ENCODE data around the gene FMNL1. TPM values are rescaled to one million over a fixed set of nuclear protein-coding genes. Genes with fewer than 3 reads are reported as not detected.
"Not testable (repeated sequence)": the region's sequence is repeated elsewhere in the genome, so short reads cannot be mapped to it uniquely, and the experiment has no call there.

The FMNL1 gene
- total RNA-seq, 2 experiments from 2014 or later = 228 to 242 TPM

GRCh38 chr17:45253237-45253636 lies 31.6 kb downstream of the FMNL1 start:
- H3K4me1 Mint-ChIP-seq (ENCODE audit: low read depth) = peaks cover 72% of the 10 kb centered on the region
- H3K4me3 Mint-ChIP-seq = not testable (repeated sequence)
- CTCF ChIA-PET = interaction anchor here (0.8 to 1.0 kb wide), 2 partner anchors 18 to 33 kb away, joined by 3 read pairs; no protein-coding TSS in a partner anchor

DNA sequence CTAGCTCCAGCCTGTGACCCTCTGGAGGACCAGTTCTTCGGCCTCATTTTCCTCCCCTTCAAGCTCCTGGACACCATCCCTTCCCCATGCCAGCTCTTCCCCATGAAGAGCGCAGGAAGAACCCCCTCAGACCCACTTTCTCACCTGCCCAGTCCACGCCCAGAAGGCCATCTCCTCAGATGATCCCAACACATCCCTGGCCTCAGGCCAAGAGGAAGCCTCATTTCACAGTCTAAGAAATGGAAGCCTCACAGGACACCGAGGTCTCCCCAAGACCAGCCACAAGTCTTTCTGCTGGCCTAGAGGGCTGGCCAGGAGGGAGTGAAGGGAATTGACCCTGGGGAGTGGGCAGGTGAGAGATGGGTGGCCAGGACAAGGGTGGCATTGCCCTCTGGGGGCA lies 32.2 kb downstream of the FMNL1 start:
- CTCF ChIA-PET = interaction anchor here (0.6 to 2.4 kb wide), 3 partner anchors 18 to 34 kb away, joined by 3 to 14 read pairs (median 3); no protein-coding TSS in a partner anchor
- intact Hi-C loops (cut with micrococcal nuclease) = no loop called here
- Mint-ChIP-seq H3K36me3 (ENCODE audit: low read depth) (peaks cover 14% of the 10 kb centered on the region), H3K4me3 (no peak overlapping the region), H3K27me3 (ENCODE audit: low read depth) (no peaks in the 10 kb centered on the region), H3K4me1 (ENCODE audit: low read depth) (peaks cover 68% of the 10 kb centered on the region), H3K27ac (no peak overlapping the region), H3K9me3 (no peaks in the 10 kb centered on the region)
- no peak for DNase-seq

More at GRCh38 chr17:45253237-45253636, 31.6 kb downstream of the FMNL1 start:
- intact Hi-C loops (cut with micrococcal nuclease); H3K27me3 Mint-ChIP-seq (ENCODE audit: low read depth); H3K9me3 Mint-ChIP-seq: not testable (repeated sequence)
- peak overlapping the region; percentile 82 for H3K27ac Mint-ChIP-seq
- peak; percentile 3 for DNase-seq
- H3K36me3 Mint-ChIP-seq (ENCODE audit: low read depth) = peaks cover 14% of the 10 kb centered on the region

GRCh38 chr17:45255358-45255757 lies 33.7 kb downstream of the FMNL1 start:
- Mint-ChIP-seq H3K36me3 (ENCODE audit: low read depth) (peaks cover 5% of the 10 kb centered on the region), H3K27ac (no peak overlapping the region), H3K9me3 (no peaks in the 10 kb centered on the region), H3K4me1 (ENCODE audit: low read depth) (peaks cover 56% of the 10 kb centered on the region), H3K27me3 (ENCODE audit: low read depth) (no peaks in the 10 kb centered on the region), H3K4me3 (no peak overlapping the region)
- intact Hi-C loops (cut with micrococcal nuclease) = no loop called here
- CTCF ChIA-PET = interaction anchor here (1.2 to 2.4 kb wide), 6 partner anchors 8 to 139 kb away, joined by 3 to 14 read pairs (median 4); no protein-coding TSS in a partner anchor
- DNase-seq = no peak

DNA sequence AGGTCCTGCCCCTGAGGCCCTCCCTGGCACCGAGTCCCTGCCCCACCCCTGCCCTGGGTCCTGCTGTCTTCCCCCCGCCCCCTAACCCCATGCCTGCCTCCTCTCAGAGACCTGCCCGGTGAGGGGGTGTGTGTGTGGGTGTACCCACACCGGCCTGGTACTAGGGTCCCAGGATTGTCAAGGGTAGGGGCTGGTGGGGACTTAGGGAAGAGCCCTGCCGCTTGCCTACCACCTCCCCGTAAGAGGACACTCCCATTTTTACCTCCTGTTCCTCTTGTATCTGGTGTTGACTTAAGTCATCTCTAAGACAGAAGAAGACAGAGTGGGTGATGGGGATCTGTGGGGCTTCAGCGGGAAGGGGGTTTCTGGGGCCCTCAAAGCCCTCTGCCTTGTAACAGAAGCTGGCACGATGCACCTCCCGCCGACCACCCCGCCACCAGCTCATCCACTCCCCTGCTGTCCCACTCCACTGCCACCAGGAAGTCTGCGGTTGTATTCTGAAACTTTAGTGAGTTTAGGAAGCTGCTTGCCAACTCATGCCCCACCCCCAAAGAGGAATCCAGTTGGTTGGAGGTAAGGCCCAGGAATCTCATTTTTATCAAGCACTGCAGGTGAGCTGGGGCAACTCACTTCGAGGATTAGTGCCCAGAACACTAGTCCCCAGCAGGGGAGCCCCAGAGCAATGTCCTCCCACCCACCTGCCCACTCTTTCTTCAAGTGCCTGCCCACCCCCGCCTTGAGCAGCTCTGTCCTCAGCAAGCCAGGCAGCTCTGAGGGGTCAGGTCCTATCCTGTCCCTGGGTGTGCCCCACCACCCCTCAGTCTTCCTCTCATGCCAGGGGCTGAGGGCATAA lies 34.7 kb downstream of the FMNL1 start:
- peaks cover 51% of the 10 kb centered on the region for H3K4me1 Mint-ChIP-seq (ENCODE audit: low read depth)
- H3K4me3 Mint-ChIP-seq = no peak overlapping the region
- no peaks in the 10 kb centered on the region for H3K9me3 Mint-ChIP-seq
- no peaks in the 10 kb centered on the region for H3K27me3 Mint-ChIP-seq (ENCODE audit: low read depth)
- peaks cover 2% of the 10 kb centered on the region for H3K36me3 Mint-ChIP-seq (ENCODE audit: low read depth)
- H3K27ac Mint-ChIP-seq = no peak overlapping the region
- intact Hi-C loops (cut with micrococcal nuclease) = no loop called here
- CTCF ChIA-PET = interaction anchor here (1.2 to 4.1 kb wide), 7 partner anchors 9 to 138 kb away, joined by 3 to 27 read pairs (median 5); no protein-coding TSS in a partner anchor
- DNase-seq = no peak

- Mint-ChIP-seq H3K36me3 (ENCODE audit: low read depth) (peaks cover 2% of the 10 kb centered on the region), H3K4me3 (no peak overlapping the region), H3K27me3 (ENCODE audit: low read depth) (no peaks in the 10 kb centered on the region), H3K4me1 (ENCODE audit: low read depth) (peaks cover 51% of the 10 kb centered on the region), H3K27ac (no peak overlapping the region), H3K9me3 (no peaks in the 10 kb centered on the region)
- intact Hi-C loops (cut with micrococcal nuclease) = no loop called here
- no peak for DNase-seq
- CTCF ChIA-PET = interaction anchor here (4.1 kb wide), 1 partner anchor 38 kb away, joined by 27 read pairs; no protein-coding TSS in a partner anchor
Measured at GRCh38 chr17:45257115-45257514, 35.4 kb downstream of the FMNL1 start.

DNA sequence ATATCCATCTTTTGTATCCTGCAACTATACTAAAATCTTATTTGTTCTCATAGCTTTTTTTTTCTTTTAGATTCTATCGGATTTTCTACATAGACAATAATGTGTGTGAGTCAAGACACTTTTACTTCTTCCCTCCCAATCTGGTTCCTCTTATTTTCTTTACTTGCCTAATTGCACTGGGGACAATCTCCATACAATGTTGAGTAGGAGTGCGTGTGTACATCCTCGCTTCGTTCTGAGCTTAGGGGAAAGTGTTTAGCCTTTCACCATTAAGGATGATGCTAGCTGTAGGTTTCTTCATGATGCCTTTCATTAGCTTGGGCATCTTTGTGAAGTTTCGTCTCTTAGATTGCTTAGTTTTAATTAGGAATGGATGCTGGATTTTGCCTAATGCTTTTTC lies 37.3 kb downstream of the FMNL1 start:
- Mint-ChIP-seq H3K9me3 (no peaks in the 10 kb centered on the region), H3K4me3 (no peak overlapping the region), H3K27me3 (ENCODE audit: low read depth) (no peaks in the 10 kb centered on the region), H3K36me3 (ENCODE audit: low read depth) (peaks cover 5% of the 10 kb centered on the region), H3K4me1 (ENCODE audit: low read depth) (peaks cover 42% of the 10 kb centered on the region), H3K27ac (no peak overlapping the region)
- intact Hi-C loops (cut with micrococcal nuclease) = no loop called here
- DNase-seq = no peak
- CTCF ChIA-PET = interaction anchor here (1.0 to 4.1 kb wide), 7 partner anchors 9 to 127 kb away, joined by 3 to 27 read pairs (median 6); partner anchors contain the start of gene ACBD4

DNA sequence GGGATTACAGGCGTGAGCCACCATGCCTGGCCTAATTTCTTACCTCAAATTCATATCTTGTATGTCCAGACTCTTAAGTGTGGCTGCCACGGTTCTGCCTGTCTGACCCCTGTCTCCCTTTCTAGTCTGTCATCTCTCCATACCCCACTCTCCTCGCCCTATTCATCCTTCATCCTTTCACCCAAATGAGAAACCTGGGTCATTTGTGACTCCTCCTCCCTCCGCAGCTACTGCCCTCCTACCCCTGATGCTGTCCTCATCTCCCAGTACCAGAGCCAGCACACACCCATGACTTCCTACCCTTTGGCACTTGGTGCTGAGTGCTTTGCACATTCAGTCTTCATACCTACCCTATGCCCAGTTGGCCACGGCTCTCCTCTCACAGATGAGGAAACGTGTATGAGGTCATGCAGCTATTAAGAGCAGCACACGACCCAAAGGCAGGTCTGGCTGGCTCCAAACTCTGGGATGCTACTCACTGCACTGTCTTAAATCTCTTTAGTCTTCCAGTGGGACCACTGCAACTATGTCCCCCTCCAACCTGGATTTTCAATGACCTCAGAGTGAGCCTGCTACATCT lies 38.6 kb downstream of the FMNL1 start:
- no peak overlapping the region for H3K4me3 Mint-ChIP-seq
- intact Hi-C loops (cut with micrococcal nuclease) = no loop called here

GRCh38 chr17:45261577-45262515 lies 40.2 kb downstream of the FMNL1 start, which contains the start of gene SPATA32:
SPATA32 (minus strand) TSS chr17:45262094; CDS start chr17:45262016, 78 bp downstream.
- Mint-ChIP-seq H3K4me1 (ENCODE audit: low read depth) (peaks cover 28% of the 10 kb centered on the region), H3K27ac (peak within 1 kb of the TSS; percentile 83), H3K4me3 (peak within 1 kb of the TSS; percentile 81), H3K9me3 (no peaks in the 10 kb centered on the region), H3K36me3 (ENCODE audit: low read depth) (peaks cover 11% of the 10 kb centered on the region), H3K27me3 (ENCODE audit: low read depth) (no peaks in the 10 kb centered on the region)
- DNase-seq = peak; percentile 79
- intact Hi-C loops (cut with micrococcal nuclease) = loop anchor here (1.0 to 2.0 kb wide), 2 partner anchors 15 to 37 kb away; no protein-coding TSS in a partner anchor
- CTCF ChIA-PET = interaction anchor here (1.2 to 2.3 kb wide), 5 partner anchors 9 to 123 kb away, joined by 3 to 10 read pairs (median 5); no protein-coding TSS in a partner anchor

More for the DNA sequence above, 38.6 kb downstream of the FMNL1 start:
- Mint-ChIP-seq H3K9me3 (no peaks in the 10 kb centered on the region), H3K4me1 (ENCODE audit: low read depth) (peaks cover 36% of the 10 kb centered on the region), H3K27me3 (ENCODE audit: low read depth) (no peaks in the 10 kb centered on the region), H3K36me3 (ENCODE audit: low read depth) (peaks cover 10% of the 10 kb centered on the region), H3K27ac (no peak overlapping the region)
- CTCF ChIA-PET = interaction anchor here (0.6 to 4.1 kb wide), 9 partner anchors 10 to 127 kb away, joined by 3 to 27 read pairs (median 5); partner anchors contain the start of gene ACBD4
- DNase-seq = no peak

- DNase-seq = peak; percentile 27
- intact Hi-C loops (cut with micrococcal nuclease) = loop anchor here (1.0 to 2.0 kb wide), 2 partner anchors 15 to 38 kb away; no protein-coding TSS in a partner anchor
Measured at GRCh38 chr17:45262516-45263476, 41.1 kb downstream of the FMNL1 start.

DNA sequence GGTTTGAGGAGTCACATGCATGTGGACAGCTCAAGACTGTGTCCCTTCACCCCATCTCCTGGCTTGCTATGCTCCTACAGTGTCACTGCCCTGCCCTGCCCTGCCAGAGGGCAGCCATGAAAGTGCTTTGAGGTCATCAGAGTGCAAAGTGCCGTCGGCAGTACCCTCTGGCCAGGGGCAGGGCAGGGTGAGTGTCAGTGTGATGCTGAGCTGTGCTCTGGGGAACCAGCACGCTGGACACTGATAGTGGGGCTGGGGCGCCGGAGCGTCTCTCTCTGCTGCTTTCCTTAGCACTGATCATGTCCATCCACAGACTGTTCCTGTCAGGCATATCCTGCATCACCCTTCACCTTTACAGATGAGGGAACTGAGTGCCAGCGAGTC lies 41.8 kb downstream of the FMNL1 start:
- CTCF ChIA-PET = interaction anchor here (0.9 to 2.3 kb wide), 6 partner anchors 9 to 128 kb away, joined by 3 to 10 read pairs (median 4); partner anchors contain the start of gene ACBD4
- intact Hi-C loops (cut with micrococcal nuclease) = loop anchor here (2.0 kb wide), 1 partner anchor 39 kb away; no protein-coding TSS in a partner anchor
- Mint-ChIP-seq H3K4me3 (no peak overlapping the region), H3K27me3 (ENCODE audit: low read depth) (no peaks in the 10 kb centered on the region), H3K36me3 (ENCODE audit: low read depth) (peaks cover 24% of the 10 kb centered on the region), H3K9me3 (no peaks in the 10 kb centered on the region), H3K27ac (peak overlapping the region; percentile 36), H3K4me1 (ENCODE audit: low read depth) (peaks cover 19% of the 10 kb centered on the region)
- DNase-seq = no peak

More at GRCh38 chr17:45262516-45263476, 41.1 kb downstream of the FMNL1 start:
- H3K9me3 Mint-ChIP-seq = no peaks in the 10 kb centered on the region
- no peaks in the 10 kb centered on the region for H3K27me3 Mint-ChIP-seq (ENCODE audit: low read depth)
- peaks cover 20% of the 10 kb centered on the region for H3K4me1 Mint-ChIP-seq (ENCODE audit: low read depth)
- CTCF ChIA-PET = interaction anchor here (0.9 to 2.3 kb wide), 6 partner anchors 10 to 128 kb away, joined by 3 to 10 read pairs (median 4); partner anchors contain the start of gene ACBD4
- H3K36me3 Mint-ChIP-seq (ENCODE audit: low read depth) = peaks cover 19% of the 10 kb centered on the region
- H3K4me3 Mint-ChIP-seq = peak overlapping the region; percentile 81
- H3K27ac Mint-ChIP-seq = peak overlapping the region; percentile 83

Data from activated naive CD4-positive, alpha-beta T cell treated with anti-CD3 and anti-CD28 coated beads for 36 hours (primary cell).